ENCODE measurements around the gene NPLOC4.

NPLOC4 gene

DNA sequence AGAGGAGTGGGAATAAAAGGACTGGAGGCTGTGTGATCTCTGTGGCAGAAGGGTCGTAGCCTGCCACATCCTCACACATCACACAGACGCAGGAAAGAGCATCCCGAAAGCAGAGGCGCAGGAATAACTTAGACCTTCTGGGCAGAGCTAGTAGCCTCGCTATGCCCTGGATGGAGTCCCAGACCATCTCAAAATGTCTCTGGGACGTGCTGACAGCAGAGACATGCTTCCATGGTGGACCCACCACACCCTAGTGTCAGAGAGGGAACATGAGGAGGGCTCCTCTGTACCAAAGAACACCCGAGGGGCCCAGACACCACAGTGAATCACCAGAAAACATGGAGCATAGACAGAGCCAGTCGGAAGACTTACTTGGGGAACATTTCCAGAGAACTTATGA lies 55.2 kb downstream of the NPLOC4 start:
- no peak for DNase-seq (ENCODE audit: low read depth)
- TF ChIP-seq, protein P1, sequence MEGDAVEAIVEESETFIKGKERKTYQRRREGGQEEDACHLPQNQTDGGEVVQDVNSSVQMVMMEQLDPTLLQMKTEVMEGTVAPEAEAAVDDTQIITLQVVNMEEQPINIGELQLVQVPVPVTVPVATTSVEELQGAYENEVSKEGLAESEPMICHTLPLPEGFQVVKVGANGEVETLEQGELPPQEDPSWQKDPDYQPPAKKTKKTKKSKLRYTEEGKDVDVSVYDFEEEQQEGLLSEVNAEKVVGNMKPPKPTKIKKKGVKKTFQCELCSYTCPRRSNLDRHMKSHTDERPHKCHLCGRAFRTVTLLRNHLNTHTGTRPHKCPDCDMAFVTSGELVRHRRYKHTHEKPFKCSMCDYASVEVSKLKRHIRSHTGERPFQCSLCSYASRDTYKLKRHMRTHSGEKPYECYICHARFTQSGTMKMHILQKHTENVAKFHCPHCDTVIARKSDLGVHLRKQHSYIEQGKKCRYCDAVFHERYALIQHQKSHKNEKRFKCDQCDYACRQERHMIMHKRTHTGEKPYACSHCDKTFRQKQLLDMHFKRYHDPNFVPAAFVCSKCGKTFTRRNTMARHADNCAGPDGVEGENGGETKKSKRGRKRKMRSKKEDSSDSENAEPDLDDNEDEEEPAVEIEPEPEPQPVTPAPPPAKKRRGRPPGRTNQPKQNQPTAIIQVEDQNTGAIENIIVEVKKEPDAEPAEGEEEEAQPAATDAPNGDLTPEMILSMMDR (IDR thresholded peaks at IDR 0.05; ENCODE audit: control insufficient read depth, extremely low read depth, insufficient read depth): no peak

GRCh38 chr17:81580481-81580880 lies 56.4 kb downstream of the NPLOC4 start:
- TF ChIP-seq, protein P1 (IDR thresholded peaks at IDR 0.05; ENCODE audit: control insufficient read depth, extremely low read depth, insufficient read depth): no peak
- no peak for DNase-seq (ENCODE audit: low read depth)
- H3K4me3 ChIP-seq (ENCODE audit: low read depth, low read length): no peak overlapping the region

More for the DNA sequence above, 55.2 kb downstream of the NPLOC4 start:
- H3K4me3 ChIP-seq (ENCODE audit: low read depth, low read length): no peak overlapping the region

DNA sequence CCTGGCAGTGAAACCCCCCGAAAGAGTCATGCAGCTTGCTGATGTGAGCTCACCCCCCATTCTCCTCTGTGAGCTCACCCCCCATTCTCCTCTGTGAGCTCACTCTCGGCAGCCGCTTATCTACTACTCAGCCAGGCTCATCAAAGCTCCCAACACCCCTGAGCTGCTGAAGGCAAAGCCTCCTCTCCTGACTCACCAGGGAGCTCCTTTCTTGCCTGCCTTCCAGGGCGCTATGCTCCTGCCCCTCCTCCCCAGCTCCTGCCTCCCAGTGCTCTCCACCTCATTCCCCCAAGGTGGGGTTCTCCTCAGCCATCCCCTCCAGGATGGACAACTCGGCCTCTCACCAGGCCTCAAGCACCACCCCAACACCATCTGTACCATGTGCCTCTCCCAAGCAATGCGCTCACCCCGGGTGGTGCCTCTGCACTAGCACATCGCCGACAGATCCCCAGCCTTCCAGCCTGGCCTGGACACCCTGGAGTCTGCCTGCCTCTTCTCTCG lies 57.0 kb downstream of the NPLOC4 start:
- TF ChIP-seq, protein P1 (IDR thresholded peaks at IDR 0.05; ENCODE audit: control insufficient read depth, extremely low read depth, insufficient read depth): no peak
- no peak overlapping the region for H3K4me3 ChIP-seq (ENCODE audit: low read depth, low read length)
- DNase-seq (ENCODE audit: low read depth): no peak

DNA sequence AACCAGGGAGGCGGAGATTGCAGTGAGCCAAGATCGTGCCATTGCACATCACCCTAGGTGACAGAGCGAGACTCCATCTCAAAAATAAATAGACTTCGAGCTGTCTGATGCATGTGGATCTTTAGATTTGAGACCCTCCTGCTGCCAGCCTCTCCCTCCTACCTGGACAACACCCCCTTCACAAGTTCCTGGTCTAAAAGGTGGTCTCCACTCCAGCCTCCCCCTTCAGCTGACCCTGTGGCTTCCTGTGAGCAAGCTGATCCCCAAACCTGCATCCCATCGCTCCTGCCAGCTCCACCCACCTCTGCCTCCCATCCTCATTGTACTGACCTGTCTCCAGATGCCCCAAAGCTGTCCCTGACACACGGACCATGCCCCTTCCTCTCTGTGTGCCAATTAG lies 57.6 kb downstream of the NPLOC4 start:
- no peak for DNase-seq (ENCODE audit: low read depth)
- H3K4me3 ChIP-seq (ENCODE audit: low read depth, low read length): no peak overlapping the region
- TF ChIP-seq, protein P1 (IDR thresholded peaks at IDR 0.05; ENCODE audit: control insufficient read depth, extremely low read depth, insufficient read depth): no peak

- TF ChIP-seq, protein P1 (IDR thresholded peaks at IDR 0.05; ENCODE audit: control insufficient read depth, extremely low read depth, insufficient read depth): no peak
- no peak overlapping the region for H3K4me3 ChIP-seq (ENCODE audit: low read depth, low read length)
- no peak for DNase-seq (ENCODE audit: low read depth)
Measured at GRCh38 chr17:81578561-81579225, 58.2 kb downstream of the NPLOC4 start.

- DNase-seq (ENCODE audit: low read depth): no peak
- TF ChIP-seq, protein P1 (IDR thresholded peaks at IDR 0.05; ENCODE audit: control insufficient read depth, extremely low read depth, insufficient read depth): no peak
- no peak overlapping the region for H3K4me3 ChIP-seq (ENCODE audit: low read depth, low read length)
Measured at GRCh38 chr17:81578038-81578441, 58.9 kb downstream of the NPLOC4 start.
